ENCODE data around the gene GRM1.

The GRM1 gene

DNA sequence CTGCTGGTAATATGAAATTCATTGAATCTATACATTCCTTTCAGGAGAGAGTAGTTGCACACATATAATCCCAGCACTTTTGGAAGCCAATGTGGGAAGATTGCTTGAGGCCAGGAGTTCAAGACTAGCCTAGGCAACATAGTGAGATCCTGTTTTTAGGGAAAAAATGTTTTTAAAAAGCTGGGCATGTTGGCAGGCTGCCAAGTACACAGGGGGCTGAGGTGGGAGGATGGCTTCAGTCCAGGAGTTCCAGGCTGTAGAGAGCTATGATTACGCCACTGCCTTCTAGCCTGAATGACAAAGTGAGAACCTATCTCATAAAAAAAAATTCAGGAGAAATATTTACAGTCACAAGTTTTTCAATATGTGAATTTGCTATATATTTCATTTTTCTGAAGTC is 71.9 kb downstream of the GRM1 start:
- DNase-seq = no peak

DNA sequence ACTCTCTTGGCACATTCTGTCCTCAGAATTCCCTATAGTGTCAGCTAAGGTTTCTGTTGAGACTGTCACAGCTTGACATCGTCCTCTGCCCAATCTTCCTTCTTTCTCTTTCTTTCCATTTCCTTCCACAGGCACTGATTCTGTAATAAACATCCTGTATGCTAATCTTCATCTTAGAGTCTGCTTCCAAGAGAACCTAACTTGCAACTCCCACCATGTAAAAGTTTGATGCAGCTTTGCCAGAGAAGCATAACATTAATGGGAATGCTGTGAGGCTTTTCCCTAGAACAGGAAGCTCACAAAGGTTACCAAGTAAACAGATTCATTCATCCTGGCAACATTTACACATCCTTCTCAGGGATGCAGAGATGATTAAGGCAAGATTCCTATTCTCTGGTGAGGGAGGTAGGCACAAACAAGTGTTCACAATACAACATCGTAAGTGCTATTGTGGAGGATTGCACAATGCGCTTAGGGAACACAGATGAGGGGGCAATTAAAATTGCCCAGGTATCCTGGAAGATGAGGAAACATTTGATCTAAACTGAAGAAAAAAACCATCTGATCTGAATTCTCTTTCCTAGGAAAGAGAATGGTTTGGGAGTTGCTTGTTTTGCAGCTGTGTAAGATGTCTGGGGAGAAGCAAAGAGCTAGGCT is 74.7 kb downstream of the GRM1 start:
- no peak for DNase-seq

GRCh38 chr6:146106532-146106931 is 77.7 kb downstream of the GRM1 start:
- DNase-seq = no peak

GRCh38 chr6:146110990-146111389 is 82.1 kb downstream of the GRM1 start:
- DNase-seq = no peak

DNA sequence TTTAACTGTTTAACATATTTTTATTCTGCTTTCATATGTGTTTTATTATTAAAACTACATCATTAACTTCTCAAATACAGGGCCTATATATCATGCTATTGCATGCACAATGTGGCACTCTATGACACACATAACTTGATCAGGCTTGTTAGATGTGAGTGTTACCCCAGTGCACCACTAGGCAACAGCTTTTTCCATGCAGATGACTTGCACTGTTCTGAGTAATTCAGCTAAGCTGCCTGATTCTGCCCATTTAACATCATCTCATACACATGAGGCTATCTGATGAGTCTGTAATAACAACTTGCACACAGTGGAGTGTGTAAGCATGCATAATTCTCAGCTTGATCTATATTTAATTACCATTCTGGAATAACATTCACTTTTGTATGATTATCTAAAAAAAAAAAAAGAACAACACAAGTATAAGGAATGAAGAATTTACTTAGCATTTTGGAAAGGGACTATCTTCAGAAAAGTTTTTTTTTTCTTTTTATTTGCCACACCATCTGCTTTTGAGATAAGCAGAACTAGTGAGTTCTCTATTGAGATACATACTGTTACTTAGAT is 83.1 kb downstream of the GRM1 start:
- peak; percentile 7 for DNase-seq

DNA sequence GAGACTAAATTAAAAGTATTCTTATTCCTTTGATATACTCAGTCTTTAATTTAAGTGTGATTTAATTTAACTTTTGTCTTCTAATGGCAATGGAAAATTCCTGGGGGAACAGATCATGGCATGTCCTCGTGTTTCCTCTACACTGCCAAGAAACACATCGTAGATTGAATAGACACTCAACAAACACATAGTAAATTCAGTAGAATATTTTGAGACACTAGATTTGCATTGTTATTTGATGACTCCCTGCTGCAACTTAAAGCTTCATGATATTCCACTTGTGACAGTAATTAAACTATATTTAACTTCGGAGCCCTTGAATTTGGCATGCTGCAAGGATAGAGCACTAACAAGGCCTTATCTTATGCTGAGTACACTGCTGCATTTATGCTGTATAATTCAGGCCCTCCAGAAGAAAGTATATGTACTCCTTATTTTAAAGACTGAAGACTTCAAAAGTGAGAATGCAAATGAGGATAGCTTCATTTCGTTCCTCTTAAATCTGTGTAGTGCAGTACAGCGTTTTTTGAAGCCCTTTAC is 84.3 kb downstream of the GRM1 start:
- DNase-seq = no peak

- DNase-seq = no peak
Measured at GRCh38 chr6:146123616-146124015, 94.8 kb downstream of the GRM1 start.

DNA sequence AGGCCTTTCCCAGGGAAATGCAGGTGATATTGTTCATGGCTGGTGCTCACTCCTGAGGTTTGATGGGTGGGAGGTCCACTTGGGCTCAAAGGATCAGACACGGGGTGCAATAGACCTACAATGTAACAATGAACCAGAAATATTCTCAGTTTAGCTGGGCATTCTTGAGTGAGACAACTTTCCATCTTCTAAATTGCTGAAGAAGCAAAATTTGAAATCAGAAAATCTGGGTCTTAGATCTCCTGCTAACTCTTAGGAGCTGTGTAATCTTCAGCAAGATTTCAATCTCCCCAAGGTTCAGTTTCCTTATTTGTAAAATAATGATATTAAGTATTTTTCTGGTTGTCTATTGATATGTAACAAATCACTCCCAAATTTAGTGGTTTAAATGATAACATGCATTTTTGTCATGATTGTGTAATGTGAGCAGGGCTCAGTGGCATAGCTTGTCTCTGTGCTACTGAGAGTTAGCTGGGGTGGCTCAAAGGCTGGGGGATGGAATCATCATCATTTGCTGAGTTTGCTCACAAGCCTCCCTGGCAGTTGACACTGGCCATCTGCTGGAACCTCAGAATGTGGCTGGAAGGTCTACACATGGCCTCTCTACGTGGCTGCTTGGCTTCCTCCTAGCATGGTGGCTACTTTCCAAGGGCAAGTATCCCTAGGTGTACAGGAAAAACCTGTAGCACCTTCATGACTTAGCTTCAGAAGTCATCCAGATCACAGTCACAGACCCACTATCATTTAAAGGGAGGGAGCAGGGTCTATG is 98.8 kb downstream of the GRM1 start:
- no peak for DNase-seq

DNA sequence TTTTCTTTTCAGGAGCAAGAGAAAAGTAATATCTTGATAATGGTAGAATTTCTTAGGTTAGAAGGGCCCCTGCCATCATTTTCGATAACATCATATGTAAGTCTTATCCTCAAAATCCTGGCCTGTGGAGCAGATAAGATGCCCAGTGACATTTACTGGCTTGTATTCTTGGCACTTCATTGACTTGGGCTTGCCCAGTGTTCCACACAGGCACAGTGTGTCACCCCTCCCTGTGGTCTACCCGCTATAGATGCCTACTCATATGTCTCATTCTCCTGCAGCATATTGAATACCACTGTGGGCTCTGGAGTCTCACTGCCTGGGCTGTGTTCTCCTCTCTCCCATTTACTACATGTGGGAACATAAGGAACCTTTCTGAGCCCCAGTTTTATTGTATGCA is 105.0 kb downstream of the GRM1 start:
- no peak for DNase-seq

DNA sequence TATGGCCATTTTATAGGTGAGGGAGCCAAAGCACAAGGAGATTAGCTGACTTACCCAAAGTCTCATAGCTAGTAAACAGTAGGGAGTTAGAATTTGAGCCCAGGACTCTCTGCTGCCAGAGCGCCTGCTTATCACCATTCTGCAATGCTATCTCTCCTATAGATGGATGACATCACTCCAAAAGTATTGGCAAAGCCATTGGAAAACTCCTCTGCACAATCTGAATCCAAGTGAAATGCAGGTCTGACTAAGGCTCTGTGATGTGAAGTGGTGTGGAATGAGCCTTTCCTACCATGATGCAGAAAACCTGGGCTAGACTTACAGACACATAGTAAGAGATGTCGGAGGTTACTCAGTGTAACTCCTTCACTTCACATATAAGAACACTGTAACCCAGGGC is 106.3 kb downstream of the GRM1 start:
- DNase-seq = no peak

DNA sequence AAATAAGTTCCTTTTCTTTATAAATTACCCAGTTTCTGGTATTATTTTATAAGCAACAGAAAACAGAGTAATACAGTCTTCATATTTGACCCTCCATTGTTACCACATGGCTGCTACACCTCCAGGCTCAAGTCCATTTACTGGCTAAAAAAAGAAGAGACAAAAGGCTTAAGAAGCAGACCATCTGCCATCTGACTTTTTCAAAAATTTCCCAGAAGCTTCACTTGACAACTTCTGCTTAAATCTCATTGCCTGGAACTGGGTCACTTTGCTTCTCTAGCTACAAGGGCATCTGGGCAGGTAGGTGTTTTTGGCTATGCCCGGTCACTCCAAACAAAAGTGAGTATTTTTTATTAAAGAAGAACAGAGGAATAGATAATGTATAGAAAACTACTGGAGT is 118.0 kb downstream of the GRM1 start:
- peak; percentile 72 for DNase-seq

- no peak for DNase-seq
Measured at GRCh38 chr6:146149770-146150169, 120.9 kb downstream of the GRM1 start.

- DNase-seq = no peak
Measured at GRCh38 chr6:146153040-146153758, 124.3 kb downstream of the GRM1 start.

- DNase-seq = no peak
Measured at GRCh38 chr6:146154197-146154596, 125.3 kb downstream of the GRM1 start.

- DNase-seq = no peak
Measured at GRCh38 chr6:146161664-146162063, 132.8 kb downstream of the GRM1 start.

DNA sequence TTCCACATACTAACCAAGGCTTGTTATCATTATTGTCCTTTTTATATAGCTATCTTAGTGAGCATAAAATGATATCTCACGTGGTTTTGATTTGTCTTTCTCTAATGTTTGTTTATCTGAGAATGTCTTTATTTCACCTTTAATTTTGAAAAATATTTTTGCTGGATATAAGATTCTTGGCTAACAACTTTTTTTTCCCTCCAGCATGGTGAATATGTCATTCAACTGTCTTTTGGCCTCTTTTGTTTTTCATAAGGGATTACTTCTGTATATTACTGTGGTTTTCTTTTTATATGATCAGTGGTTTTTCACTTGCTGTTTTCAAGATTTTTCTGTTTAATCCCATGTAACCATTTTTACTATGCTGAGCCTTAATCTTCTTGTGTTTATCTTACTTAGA is 141.0 kb downstream of the GRM1 start:
- DNase-seq = no peak

GRCh38 chr6:146177785-146178184 is 148.9 kb downstream of the GRM1 start:
- no peak for DNase-seq

GRCh38 chr6:146183831-146184230 is 155.0 kb downstream of the GRM1 start:
- DNase-seq = no peak

DNA sequence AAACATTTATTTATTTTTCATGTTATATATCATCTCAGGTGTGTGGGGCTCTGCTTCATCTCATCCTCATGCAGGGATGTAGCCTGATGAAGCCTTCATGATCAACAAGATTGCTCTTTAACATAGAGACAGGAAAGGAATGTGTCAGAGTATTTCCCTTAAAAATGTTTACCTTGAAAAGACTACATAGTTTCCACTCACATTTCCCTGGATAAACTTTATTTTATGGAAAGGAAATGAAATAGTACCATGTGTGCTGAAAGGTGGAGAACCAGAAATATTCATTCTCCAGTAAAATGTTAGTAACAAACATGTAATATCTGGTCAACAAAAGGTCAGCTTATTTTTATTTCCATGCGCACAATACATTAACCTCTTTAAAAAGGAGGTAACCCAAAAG is 155.8 kb downstream of the GRM1 start:
- DNase-seq = no peak

DNA sequence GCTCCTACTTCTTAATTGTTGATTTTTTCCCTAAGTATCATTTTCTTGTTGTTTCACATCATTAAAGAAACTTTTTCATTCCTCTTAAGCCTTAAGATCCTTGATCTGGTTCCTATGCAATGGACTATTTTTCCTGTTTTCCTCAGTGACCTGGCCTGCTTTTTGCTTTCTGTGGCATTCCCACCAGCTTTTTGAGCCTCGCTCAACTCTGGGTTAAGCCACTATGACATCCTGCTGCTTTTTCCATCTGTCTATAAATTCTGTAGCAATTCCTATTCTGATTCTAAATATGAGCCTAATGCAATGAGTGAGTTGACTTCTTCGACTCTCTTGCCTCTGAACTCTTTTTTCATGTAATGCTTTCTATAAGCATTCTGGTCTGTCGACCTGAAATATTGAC is 160.3 kb downstream of the GRM1 start:
- DNase-seq = no peak

- DNase-seq = no peak
Measured at GRCh38 chr6:146190581-146190980, 161.7 kb downstream of the GRM1 start.

GRCh38 chr6:146191166-146191565 is 162.3 kb downstream of the GRM1 start:
- DNase-seq = no peak

DNA sequence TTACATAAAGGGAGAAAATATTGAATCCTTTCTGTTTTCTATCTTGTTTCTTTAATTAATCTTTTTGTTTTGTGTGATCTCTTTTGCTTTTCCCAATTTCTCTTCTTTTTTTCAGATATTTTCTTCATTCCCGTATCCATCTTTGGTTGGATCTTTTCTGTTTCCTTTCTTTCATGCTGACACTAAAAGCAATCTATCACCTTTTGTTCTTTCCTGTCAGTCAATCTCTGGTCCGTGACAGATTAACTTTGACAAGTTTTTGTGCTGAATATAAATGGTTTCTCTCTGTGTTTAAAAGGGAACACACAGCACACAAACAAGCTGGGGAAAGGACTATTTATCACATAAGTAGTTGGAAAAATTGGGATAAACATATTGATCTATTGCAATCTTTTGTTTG is 162.8 kb downstream of the GRM1 start:
- DNase-seq = no peak

GRCh38 chr6:146194434-146194833 is 165.6 kb downstream of the GRM1 start:
- no peak for DNase-seq
